GM19238 (cell line): ENCODE results near the gene FCGR3B.
"Not testable (repeated sequence)": the region's sequence is repeated elsewhere in the genome, so short reads cannot be mapped to it uniquely, and the experiment has no call there.

Experiments
- DNase-seq: peaks from one replicate; pipeline ENCODE4 v3.0.0; 2011; ENCODE audit warnings: low spot score; ENCODE audit not compliant: insufficient read length

The FCGR3B gene

DNA sequence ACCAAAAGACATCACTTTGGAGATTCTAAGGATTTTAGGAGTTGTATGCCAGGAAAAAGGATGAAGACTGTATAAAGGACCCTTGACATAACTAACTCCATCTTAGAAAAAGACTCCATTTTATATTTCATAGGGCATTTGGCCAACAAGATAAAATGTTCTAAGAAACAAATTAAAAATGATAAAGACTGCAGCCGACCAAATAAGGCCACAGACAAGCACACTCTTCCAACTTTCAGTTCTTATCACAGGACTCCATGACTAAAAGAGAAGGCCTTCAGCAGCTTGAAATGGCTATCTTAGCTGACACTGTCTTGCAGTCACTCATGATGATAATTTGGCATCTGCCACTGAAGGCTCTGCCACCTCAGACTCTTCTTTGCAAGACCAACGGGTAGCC, 8.2 kb upstream of the FCGR3B start:
- DNase-seq = not testable (repeated sequence)

DNA sequence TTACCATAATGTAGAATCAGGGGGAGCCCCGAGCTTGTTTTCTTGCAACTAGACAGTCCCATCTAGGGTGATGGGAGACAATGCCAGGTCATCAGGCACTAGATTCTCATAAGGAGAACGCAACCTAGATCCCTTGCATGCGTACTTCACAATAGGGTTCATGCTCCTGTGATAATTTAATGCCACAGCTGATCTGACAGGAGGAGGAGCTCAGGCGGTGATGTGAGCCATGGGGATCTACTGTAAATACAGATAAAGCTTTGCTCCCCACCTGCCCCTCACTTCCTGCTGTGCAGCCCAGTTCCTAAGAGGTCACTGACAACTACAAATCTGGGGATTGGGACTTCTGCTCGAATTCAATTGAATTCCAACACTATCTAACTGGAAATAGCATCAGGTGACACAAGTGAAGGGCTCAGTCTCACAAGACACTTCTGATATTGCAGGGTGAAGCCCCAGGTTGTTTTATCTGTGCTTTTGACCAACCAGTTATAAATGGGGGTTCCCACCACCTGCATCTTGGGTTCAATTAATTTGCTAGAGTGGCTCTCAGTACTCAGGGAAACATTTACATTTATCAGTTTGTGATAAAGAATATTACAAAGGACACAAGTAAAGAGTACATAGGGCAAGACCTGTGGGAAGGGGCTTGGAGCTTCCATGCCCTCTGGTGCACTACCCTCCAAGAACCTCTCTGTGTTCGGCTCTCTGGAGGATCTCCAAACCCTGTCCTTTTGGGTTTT, 7.4 kb upstream of the FCGR3B start:
- not testable (repeated sequence) for DNase-seq

DNA sequence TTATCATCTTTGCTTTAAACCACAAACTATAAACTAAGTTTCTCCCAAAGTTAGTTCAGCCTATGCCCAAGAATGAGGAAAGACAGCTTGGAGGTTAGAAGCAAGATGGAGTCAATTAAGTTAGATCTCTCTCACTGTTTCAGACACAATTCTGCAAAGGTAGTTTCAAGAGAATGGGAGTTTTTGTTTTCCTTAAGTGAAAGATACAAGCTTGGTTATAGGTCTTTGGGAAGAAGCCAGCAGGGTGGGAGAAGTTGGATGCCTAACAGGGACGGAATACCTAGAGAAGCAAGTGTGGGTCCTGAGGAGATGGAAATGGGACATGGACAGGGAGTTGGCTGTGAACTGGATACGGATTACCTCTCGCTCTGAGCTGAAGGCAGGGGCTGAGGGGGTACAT, 6.0 kb upstream of the FCGR3B start:
- not testable (repeated sequence) for DNase-seq

DNA sequence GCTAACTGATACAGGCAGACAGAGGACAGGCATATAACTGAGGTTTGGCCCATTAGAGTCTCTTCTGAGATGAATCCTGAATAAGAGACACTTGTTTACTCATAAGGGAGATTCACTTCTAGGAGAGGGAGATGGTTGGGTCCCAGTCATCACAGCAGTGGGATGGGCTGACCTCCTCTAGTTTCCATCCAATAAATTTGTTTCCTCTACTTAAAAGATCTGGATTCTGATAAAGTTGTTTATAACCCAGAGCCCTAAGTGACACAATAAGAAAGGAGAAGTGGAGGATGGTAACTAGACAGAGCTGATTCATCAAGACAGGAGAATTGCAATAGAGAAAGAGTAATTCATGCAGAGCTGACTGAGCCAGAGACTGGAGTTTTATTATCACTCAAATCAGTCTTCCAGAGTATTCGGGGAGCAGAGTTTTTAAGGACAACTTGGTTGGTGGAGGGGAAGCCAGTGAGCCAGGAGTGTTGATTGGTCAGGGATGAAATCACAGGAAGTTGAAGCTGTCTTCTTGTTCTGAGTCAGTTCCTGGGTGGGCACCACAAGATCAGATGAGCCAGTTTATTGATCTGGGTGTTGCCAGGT, 5.3 kb upstream of the FCGR3B start:
- DNase-seq = not testable (repeated sequence)

DNA sequence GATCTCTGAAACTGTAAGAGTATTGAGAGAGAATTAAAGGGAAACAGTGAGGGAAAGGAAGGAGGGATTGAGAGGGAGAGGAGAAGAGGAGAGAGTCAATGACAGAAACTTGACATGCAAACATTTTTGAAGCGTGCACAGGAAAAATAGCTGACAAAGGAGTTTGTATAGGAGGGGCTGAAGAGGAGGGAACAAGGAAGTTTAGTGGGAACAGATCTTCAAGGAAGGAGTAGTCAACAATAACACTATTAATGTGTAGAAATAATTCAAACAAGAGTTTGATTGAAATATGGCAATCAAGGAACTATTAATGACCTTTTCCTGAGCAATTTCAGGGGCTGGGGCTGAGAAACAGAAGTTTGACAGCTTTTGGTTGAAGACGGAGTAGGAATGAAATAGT, 4.0 kb upstream of the FCGR3B start:
- not testable (repeated sequence) for DNase-seq

DNA sequence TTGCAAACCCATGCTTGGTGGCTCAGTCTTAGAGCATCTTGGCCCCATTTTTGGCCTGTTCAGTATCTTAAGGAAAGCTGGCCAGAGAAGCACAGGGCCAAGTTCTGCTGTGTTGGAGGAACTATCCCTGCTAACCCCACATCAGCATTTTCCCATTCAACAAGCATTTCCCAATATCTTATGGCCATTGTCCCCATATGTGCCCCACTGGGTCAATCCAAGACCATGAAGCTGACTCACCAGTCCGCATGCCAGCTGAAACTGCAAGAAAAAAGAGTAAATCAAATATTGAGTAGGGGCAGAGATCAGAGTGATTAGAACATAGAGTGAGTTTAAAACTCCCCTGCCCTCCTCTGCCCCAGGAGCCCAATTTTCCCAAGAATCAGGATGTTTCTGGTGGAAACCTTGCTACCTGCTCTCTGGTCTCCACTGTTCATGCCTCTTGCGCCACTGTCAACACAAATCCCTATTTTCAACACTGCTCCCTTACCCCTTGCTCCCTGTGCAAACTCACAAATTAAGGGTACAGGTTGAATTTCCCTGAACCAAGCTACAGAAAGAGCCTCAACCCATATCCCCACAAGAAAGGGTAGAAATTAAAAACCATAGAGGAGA, 741 bp downstream of the FCGR3B start:
- DNase-seq = not testable (repeated sequence)

DNA sequence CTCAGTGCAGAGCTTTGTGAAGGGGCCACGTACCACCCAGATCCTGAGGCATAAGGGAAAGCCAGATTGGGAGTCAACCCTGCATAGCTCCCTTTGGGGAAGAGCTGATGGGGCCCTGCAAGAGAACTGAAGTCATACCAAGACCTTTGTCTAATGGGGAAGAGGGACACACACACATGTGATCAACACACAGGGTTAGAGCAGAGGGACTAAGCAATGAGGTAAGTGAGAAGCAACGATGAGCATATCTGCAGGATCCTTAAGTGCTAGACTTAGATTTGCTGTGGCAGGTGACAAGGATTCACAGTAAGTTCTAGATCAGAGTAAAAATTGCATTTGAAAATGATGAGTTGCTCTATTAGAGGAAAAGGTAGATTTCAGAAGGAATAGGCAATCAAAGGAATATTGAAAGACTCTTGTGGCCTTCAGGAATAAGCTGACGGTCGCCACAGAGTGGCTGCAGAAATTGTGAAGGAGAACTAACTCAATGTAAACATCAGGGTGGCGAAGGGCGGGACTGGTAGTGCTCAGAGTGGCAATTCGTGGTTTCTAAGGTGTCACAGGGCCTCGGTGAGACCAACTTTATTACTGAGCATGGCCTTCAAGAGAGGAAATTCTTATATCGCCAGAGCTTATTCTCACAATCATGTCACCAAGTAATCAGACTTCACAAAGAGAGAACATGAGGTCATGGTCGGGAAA, 4.4 kb downstream of the FCGR3B start:
- DNase-seq = not testable (repeated sequence)

DNA sequence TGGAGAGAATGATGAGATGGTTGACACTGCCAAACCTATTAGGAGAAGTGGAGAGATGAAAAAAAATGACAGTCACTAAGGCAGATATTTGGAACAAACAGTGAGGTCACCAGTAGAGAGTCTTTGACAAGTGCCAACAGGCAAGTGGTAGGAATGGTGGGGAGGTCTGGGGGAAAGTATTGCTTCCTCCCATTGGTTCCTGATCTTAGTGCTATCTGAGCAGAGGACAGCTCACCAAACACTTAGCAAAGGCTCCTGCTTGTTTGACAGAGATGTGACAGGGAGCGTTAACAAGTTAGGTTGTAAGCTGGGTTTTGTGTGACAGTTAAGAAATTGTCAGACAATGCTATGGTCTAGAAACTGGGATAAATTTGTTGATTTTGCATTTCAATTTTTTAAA, 6.4 kb downstream of the FCGR3B start:
- DNase-seq = not testable (repeated sequence)

DNA sequence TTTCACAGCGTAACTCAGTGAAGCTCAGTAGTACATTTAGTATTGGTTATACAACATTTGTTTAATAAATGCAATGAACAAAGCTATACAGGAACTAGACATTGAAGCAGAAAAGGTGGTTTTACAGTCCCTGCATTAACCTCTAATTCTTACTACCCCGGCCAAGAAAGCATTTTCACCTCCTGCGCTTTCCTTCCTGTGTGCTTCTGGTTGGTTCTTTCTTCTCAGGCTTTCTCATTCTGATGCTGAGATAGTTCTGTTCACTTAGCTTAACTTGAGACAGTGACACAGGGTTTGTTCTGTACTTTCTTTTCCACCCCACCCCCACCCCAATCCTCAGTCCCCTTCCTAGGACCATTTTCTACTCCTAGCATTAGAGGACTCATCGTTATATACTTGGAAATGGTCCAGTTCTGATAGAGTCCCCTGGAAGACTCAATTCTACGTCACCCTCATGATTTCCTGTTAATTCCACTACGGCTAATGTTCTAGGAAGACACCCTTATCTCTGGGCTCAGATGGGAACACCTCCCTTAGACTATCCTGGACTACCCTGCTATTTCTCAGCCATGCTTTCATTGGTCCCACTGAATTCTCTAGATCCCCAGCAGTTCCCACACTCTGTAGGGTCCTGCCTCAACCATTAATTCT, 7.5 kb downstream of the FCGR3B start:
- DNase-seq = not testable (repeated sequence)

DNA sequence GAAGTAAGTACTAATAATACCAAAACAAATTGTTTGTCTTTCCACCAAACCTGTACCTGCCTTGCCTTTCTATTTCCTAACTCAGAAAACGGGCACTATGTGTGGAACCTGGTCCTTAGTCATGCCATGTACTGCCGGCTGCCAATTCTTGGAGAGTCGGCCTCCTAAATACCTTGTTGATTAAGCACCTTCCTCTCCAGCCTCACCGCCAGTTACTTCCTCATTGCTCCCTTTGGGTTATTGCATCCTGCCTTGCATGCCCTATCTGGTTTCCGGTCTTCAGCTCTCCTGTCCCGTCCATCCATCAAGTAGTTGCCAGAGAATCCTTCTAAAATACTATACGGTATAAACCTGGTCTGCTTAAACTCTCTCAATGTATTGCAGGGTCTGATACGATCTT, 8.9 kb downstream of the FCGR3B start:
- DNase-seq = not testable (repeated sequence)

DNA sequence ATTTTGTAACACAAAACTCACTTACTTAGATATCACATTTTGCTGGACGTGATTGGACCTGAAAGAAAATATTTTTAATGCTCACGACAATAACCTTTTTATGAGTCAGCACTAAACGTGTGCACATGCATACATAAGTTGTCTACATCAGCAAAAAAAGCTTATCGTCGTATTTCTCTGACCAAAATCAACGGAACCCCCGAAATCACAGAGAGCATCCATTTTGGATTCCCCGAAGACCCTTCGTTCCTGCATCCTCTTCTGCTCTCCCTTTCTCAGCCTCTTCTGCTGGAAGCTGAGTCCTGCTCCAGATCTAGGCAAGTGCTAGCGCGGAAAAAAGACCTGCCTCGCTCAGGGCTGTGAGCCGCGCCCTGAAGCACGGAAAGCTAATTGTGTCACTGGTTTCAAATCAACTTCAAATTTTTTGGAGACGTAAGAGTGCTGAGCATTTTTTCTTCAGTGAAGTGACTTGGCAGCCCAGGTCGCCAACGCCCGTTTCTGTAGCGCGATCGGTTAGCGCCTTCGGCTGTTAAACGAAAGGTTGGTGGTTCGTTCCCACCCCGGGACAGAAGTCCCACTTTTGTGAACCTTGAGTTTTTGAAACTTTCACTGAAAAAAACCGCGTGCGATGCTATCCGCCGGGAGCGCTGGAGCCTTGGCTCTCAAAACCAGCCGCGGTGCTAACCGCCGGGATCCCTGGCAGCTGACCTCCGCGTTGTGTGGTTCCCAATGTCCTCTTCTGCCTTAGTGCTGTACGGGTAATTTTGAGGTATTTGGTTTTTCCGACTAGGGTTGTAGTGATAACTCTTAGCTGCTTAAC, 9.6 kb downstream of the FCGR3B start:
- peak; percentile 30 for DNase-seq

DNA sequence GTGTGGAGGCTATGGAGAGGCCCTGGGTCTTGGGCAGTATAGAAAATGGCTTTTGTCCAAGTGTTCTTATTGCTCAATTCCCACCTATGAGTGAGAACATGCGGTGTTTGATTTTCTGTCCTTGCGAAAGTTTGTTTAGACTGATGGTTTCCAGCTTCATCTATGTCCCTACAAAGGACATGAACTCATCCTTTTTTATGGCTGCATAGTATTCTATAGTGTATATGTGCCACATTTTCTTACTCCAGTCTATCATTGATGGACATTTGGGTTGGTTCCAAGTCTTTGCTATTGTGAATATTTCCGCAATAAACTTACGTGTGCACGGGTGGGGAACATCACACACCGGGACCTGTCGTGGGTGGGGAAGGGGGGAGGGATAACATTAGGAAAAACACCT, 10.6 kb downstream of the FCGR3B start:
- not testable (repeated sequence) for DNase-seq

DNA sequence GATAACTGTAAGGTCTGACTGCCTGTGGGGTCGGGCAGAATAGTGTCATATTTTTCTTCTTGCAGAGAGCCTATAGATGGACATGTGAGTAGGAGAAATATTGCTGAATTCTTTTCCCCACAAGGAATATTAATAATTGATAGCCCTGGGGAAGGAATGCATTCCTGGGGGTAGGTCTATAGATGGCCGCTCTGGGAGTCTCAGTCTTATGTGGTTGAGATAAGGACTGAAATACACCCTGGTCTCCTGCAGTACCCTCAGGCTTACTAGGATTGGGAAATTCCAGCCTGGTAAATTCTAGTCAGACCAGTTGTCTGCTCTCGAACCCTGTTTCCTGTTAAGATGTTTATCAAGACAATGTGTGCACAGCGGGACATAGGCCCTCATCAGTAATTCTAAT, 12.5 kb downstream of the FCGR3B start:
- DNase-seq = not testable (repeated sequence)

DNA sequence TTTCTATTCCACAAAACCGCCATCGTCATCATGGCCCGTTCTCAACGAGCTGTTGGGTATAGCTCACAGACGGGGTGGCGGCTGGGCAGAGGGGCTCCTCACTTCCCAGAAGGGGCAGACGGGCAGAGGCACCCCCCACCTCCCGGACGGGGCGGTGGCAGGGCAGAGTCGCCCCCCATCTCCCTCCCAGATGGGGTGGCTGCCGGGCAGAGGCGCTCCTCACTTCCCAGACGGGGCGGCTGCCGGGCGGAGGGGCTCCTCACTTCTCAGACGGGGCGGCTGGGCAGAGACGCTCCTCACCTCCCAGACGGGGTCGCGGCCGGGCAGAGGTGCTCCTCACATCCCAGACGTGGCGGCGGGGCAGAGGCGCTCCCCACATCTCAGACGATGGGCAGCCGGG, 14.6 kb downstream of the FCGR3B start:
- not testable (repeated sequence) for DNase-seq

DNA sequence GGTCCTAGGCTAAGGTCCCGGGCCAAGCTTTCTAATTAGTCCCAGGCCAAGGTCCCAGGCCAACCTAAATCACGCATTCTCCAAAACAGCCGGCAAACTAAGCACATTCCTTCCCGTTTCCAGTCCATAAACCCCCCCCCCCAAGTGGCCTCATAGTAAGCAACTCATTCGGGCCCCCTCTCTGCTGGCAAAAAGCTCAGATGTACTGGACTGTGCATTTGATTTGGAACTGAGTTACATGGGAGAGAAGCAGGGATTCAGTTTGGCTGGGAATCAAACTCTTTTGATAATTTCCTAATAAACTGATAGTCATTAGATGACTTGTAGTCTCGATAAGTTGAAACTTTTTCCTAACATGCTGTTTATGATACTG, 17.8 kb downstream of the FCGR3B start:
- not testable (repeated sequence) for DNase-seq

DNA sequence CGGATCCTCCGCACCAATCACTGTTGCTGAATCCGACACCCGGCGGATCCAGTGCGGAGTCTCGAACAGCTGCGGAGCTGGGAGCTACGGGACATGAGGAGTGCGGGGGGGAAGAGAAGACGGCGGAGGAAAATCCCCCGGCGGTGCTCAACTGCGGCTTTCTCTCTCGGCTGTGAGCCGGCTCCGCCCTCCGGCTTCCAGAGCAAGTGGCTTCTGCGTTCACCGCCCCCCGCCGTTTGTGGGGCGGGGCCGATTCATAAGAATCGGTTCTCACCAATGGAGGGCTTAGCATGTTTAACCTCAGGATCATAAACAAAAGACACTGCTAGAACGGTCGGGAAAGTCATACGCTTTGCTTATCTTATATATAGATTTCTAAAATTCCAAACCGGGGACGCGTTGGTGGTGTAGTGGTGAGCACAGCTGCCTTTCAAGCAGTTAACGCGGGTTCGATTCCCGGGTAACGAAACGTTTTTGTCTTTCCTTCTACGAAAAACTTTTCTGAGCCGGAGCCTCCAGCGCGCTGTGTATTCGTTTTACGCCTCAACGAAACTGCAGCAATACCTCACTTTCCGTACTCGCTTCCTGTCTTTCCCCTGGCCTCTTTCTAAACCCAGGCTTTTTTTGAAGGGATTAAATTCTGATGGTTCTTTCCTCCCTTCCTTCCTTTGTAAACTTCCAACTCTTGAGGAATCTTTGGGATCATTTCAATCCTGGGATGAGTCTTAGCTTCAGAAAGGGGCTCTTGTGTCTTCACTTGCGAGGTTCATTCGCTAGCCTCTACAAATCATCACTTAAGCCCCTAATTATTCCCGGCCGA, 18.4 kb downstream of the FCGR3B start:
- peak; percentile 85 for DNase-seq

DNA sequence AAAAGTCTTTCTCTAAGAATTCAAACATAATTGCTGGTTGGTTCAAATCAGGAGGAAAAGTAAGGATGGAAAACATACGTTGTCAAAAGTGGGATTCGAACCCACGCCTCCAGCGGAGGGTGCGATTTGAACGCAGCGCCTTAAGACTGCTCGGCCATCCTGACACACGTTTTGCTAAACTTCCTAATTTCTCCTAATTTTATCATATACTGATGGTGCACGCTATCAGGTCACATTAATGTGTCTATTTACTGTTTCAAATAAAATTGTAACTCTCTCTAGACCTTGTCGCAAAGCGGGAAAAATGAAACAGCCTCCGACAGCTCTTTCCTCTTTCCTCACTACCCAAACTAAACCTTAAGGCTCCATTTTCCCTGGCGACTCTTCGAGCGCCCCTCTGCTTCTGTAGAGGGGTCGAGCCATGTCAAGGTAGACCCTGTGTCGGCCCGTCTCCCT, 19.1 kb downstream of the FCGR3B start:
- not testable (repeated sequence) for DNase-seq

DNA sequence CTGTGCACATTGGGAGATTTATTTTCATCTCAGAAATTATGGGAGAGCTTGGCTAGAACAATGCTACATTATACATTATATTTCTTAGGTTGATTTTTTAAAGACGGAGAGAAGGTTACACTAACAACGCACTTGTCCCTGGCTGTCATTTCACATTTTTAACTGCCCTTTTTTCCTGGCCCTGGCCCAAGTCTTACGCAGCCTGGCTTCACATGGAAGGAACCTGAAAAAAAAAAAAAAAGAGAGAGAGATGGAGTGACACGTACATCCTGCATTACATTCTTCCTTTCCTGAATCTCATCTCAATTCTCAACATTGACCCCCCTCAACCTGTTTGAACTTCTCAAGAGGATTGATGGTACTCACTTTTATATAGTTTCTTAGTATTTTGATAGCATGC, 20.8 kb downstream of the FCGR3B start:
- not testable (repeated sequence) for DNase-seq

DNA sequence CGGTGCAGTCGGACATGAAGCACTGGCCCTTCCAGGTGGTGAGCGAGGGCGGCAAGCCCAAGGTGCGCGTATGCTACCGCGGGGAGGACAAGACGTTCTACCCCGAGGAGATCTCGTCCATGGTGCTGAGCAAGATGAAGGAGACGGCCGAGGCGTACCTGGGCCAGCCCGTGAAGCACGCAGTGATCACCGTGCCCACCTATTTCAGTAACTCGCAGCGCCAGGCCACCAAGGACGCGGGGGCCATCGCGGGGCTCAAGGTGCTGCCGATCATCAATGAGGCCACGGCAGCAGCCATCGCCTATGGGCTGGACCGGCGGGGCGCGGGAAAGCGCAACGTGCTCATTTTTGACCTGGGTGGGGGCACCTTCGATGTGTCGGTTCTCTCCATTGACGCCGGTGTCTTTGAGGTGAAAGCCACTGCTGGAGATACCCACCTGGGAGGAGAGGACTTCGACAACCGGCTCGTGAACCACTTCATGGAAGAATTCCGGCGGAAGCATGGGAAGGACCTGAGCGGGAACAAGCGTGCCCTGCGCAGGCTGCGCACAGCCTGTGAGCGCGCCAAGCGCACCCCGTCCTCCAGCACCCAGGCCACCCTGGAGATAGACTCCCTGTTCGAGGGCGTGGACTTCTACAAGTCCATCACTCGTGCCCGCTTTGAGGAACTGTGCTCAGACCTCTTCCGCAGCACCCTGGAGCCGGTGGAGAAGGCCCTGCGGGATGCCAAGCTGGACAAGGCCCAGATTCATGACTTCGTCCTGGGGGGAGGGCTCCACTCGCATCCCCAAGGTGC, 24.2 kb downstream of the FCGR3B start:
- not testable (repeated sequence) for DNase-seq
